HTERT RPE-1 (cell line): ENCODE data around the gene ZNF710.

Experiments used
- in situ Hi-C: fragments of 300-500 bp; cut with MboI; formaldehyde crosslinking; loops from 4 replicates; pipeline ENCODE4 v1.14.3; 2020; ENCODE audit warnings: low sequenced_read_pairs

Gene ZNF710

DNA sequence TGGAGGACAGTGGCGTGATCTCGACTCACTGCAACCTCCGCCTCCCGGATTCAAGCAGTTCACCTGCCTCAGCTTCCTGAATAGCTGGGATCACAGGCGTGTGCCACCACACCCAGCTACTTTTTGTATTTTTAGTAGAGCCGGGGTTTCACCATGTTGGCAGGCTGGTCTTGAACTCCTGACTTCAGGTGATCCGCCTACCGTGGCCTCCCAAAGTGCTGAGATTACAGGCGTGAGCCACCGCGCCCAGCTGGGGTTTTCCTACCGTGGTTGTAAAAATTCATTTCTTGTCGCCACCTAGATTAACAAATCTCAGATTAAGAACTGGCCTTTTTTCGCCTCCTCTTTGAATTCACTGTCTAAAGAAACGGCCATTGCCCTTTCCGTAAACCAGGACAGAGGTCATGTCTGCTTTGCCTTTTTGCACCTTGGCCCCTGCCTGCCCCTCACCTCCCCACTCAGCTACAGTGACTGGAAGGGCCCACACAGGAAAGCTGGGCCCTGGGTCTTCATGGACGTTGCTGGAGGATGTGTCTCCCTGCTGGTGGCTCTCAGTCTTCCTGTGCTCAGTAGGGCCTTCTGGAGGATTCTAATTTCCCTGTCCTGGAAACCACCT, 17.2 kb downstream of the ZNF710 start:
- in situ Hi-C loops, result no loop called here

- in situ Hi-C loops, result no loop called here
Observed at GRCh38 chr15:90019611-90020010, 18.5 kb downstream of the ZNF710 start.

GRCh38 chr15:90020021-90020735, 19.1 kb downstream of the ZNF710 start:
- in situ Hi-C loops, result no loop called here

GRCh38 chr15:90020936-90021507, 19.9 kb downstream of the ZNF710 start:
- in situ Hi-C loops, result no loop called here

- in situ Hi-C loops, result no loop called here
Observed at GRCh38 chr15:90022345-90022744, 21.2 kb downstream of the ZNF710 start.

GRCh38 chr15:90022905-90023700, 22.0 kb downstream of the ZNF710 start:
- in situ Hi-C loops, result no loop called here

DNA sequence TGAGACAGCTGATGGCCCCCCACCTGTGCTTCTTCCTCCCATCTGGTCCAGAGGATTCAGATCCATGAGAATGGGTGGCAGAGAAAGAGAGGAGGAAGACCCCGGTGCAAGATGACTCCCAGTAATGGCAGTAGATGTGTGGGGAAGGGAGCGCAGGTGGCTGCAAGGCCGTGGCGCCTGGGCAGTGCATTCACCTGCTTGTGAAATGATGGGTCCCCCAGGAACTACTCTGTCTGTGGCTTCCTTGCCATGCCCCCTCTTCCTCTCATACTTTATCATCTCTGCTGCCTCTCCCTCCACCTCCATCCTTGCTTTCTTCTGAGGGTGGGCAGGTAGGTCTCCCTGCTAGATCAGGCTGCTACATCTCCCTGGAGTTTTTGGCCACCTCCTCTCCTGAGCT, 23.3 kb downstream of the ZNF710 start:
- in situ Hi-C loops, result no loop called here

DNA sequence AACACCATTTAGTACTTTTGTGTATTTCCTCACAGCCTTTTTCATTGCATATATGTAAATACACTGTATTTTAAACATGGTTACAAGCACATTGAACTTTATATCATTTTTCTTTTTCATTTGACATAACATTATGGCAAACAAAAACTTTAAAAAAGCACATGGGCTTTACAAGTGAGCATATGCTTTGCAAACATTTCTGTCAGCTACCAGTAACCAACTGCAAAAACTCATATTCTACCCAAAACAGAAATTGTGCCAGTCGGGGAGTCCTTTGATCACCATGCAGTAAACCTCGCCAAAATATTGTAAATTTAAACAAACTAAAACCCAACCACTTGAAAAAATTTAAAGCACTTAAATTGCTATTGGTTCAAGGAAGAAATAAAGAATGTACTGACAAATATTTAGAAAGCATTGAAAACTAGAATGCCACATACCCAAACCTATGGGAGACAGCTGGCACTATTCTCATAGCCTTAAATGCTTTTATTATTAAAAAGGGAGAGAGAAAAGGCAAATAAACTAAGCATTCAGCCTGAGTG, 24.4 kb downstream of the ZNF710 start:
- in situ Hi-C loops, result no loop called here

GRCh38 chr15:90028376-90028944, 27.3 kb downstream of the ZNF710 start:
- in situ Hi-C loops, result no loop called here

- in situ Hi-C loops, result no loop called here
Observed at GRCh38 chr15:90029024-90029423, 27.9 kb downstream of the ZNF710 start.

GRCh38 chr15:90030376-90030775, 29.3 kb downstream of the ZNF710 start:
- in situ Hi-C loops, result no loop called here

GRCh38 chr15:90031231-90031791, 30.2 kb downstream of the ZNF710 start:
- in situ Hi-C loops, result no loop called here

GRCh38 chr15:90033006-90033405, 31.9 kb downstream of the ZNF710 start:
- in situ Hi-C loops, result no loop called here

- in situ Hi-C loops, result no loop called here
Observed at GRCh38 chr15:90033448-90033847, 32.3 kb downstream of the ZNF710 start.

- in situ Hi-C loops, result no loop called here
Observed at GRCh38 chr15:90035095-90035839, 34.1 kb downstream of the ZNF710 start.

- in situ Hi-C loops, result no loop called here
Observed at GRCh38 chr15:90035840-90036230, 34.7 kb downstream of the ZNF710 start.

GRCh38 chr15:90036343-90036742, 35.2 kb downstream of the ZNF710 start:
- in situ Hi-C loops, result no loop called here

- in situ Hi-C loops, result no loop called here
Observed at GRCh38 chr15:90036806-90037510, 35.8 kb downstream of the ZNF710 start.

DNA sequence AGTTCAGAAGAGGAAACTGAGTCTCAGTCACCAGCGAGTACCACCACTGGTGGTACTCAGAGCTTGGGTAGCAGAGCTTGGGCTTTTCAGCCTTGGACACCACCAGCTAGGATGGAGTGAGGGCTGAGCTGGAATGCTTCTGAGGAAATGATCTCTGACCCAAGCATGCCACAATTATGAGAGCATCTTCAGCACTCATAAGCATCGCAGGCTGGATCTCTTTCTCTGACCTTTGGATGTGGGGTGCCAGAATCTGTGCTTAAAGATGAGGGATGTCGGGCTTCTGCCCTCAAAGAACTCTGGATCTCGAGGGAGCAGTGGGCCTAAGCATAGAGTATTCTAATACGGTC, 36.4 kb downstream of the ZNF710 start:
- in situ Hi-C loops, result no loop called here
